K562 (cell line): ENCODE data around the gene LRGUK. TPM values are rescaled to one million over a fixed set of nuclear protein-coding genes. Genes with fewer than 3 reads are reported as not detected.
A peak's percentile ranks its signal among the peaks of the same experiment; 100 is the strongest.

Source experiments
- ATAC-seq: fragments of 200-7000 bp; cut with Tn5 transposase; 3 replicates; pipeline ENCODE4 v1.9.1; 2020; ENCODE audit warnings: moderate library complexity
- BruUV-seq: library from RNA; stranded (reverse); fragments of 400-500 nt; replicated peaks from 2 replicates; lab custom pipeline; 2021; lab: Mats Ljungman, UMichigan
- CTCF ChIA-PET: fragments of 300-600 bp; formaldehyde crosslinking; extraction: SDS; loops from one replicate; lab custom pipeline; 2021; ENCODE audit warnings: low intra/inter-chr PET ratio; lab: Yijun Ruan, JAX
- POLR2A ChIA-PET: fragments of 300-600, 350-650 bp; sonication (Branson Sonifier 250); formaldehyde crosslinking; extraction: SDS; loops from one replicate; lab custom pipeline; 2021; ENCODE audit warnings: antibody characterized with exemption, inconsistent platforms; lab: Yijun Ruan, JAX
- DNase-seq, 4 experiments: peaks; one replicate each; pipeline versions ENCODE4 v3.0.0 to v3.0.0-alpha.2; 2011 to 2018; ENCODE audit warnings: low spot score in 3 of 4, mixed read lengths in 3 of 4; ENCODE audit errors: extremely low read depth in 1 of 4
- FAIRE-seq: peaks from 2 replicates; lab custom pipeline; 2011; peaks lifted over from hg19 to GRCh38; lab: Jason Lieb, UNC
- H2AFZ ChIP-seq: 2 replicates; pipeline ENCODE4 v1.6.0; 2011; ENCODE audit warnings: low read depth, low read length, control low read depth, inconsistent platforms
- H3K27ac ChIP-seq: fragments of 200-600 bp; 3 replicates; pipeline ENCODE4 v1.8.0; 2011; ENCODE audit warnings: low read depth, mild to moderate bottlenecking, control low read depth, inconsistent platforms, low read length, moderate library complexity, mixed read lengths; ENCODE audit errors: extremely low read depth
- H3K27me3 ChIP-seq, 2 experiments: fragments of 300-600 bp in 1 of 2; 2 replicates in 1 of 2; 3 replicates in 1 of 2; pipeline versions ENCODE4 v1.6.0 to v1.8.0; 2011; ENCODE audit warnings: inconsistent platforms in 2 of 2, low read length in 2 of 2, mild to moderate bottlenecking in 1 of 2, mixed read lengths in 1 of 2, moderate library complexity in 1 of 2; ENCODE audit not compliant: control insufficient read depth in 2 of 2, insufficient read depth in 2 of 2
- H3K36me3 ChIP-seq: fragments of 300-600 bp; 3 replicates; pipeline ENCODE4 v1.8.0; 2011; ENCODE audit warnings: mild to moderate bottlenecking, low read length, inconsistent platforms; ENCODE audit not compliant: control insufficient read depth, insufficient read depth
- H3K4me1 ChIP-seq, 2 experiments: fragments of 200-600 bp in 1 of 2; replicated peaks in 1 of 2; 2 replicates in 1 of 2; 3 replicates in 1 of 2; pipeline versions ENCODE4 v1.5.1 to v1.8.0; 2011; ENCODE audit warnings: inconsistent platforms in 2 of 2, low read length in 2 of 2, mild to moderate bottlenecking in 1 of 2, mixed read lengths in 1 of 2, moderate library complexity in 1 of 2; ENCODE audit not compliant: control insufficient read depth in 2 of 2, insufficient read depth in 2 of 2
- H3K4me2 ChIP-seq: 2 replicates; pipeline ENCODE4 v1.6.1; 2011; ENCODE audit warnings: low read length, control low read depth, inconsistent platforms, mixed read lengths; ENCODE audit not compliant: insufficient read depth
- H3K4me3 ChIP-seq: fragments of 200-600 bp; sonication (generic), shearing (Covaris generic); 2 replicates; pipeline ENCODE4 v1.5.1; 2016; ENCODE audit warnings: control low read depth, inconsistent platforms
- H3K79me2 ChIP-seq: fragments of 200-600 bp; 3 replicates; pipeline ENCODE4 v1.8.0; 2011; ENCODE audit warnings: low read length, inconsistent platforms; ENCODE audit not compliant: control insufficient read depth, insufficient read depth
- H3K9ac ChIP-seq, 2 experiments: 2 replicates each; pipeline versions ENCODE4 v1.6.0 to v1.6.1; 2011; ENCODE audit warnings: low read depth in 2 of 2, low read length in 2 of 2, control low read depth in 1 of 2, inconsistent platforms in 1 of 2, mild to moderate bottlenecking in 1 of 2, mixed read lengths in 1 of 2; ENCODE audit not compliant: insufficient read depth in 1 of 2
- H3K9me1 ChIP-seq: one replicate; pipeline ENCODE4 v1.6.0; 2011; ENCODE audit warnings: inconsistent platforms, mild to moderate bottlenecking, low read length, moderate library complexity; ENCODE audit not compliant: control insufficient read depth, insufficient read depth
- H3K9me3 ChIP-seq: replicated peaks from 2 replicates; pipeline ENCODE4 v1.5.1; 2011; ENCODE audit warnings: low read depth, low read length, inconsistent platforms; ENCODE audit not compliant: control insufficient read depth, insufficient read depth
- H4K20me1 ChIP-seq: replicated peaks from 2 replicates; pipeline ENCODE4 v1.6.1; 2011; ENCODE audit warnings: low read length, inconsistent platforms, mixed read lengths; ENCODE audit not compliant: control insufficient read depth, insufficient read depth
- CBFA2T2 ChIP-seq: fragments of 450-650 bp; conservative IDR thresholded peaks from 2 replicates; pipeline ENCODE4 v1.6.1; 2017; ENCODE audit warnings: mild to moderate bottlenecking
- FOXK2 ChIP-seq, 2 experiments: fragments of 450-650 bp; IDR thresholded peaks in 1 of 2; conservative IDR thresholded peaks in 1 of 2; 2 replicates each; pipeline ENCODE4 v1.6.1; 2016; ENCODE audit warnings: low read depth in 2 of 2, mild to moderate bottlenecking in 1 of 2
- NCOR1 ChIP-seq: fragments of 450-650 bp; IDR thresholded peaks from 2 replicates; pipeline ENCODE4 v1.6.1; 2016; ENCODE audit warnings: mild to moderate bottlenecking, moderate library complexity
- NRF1 ChIP-seq, 2 experiments: fragments of 450-650 bp; IDR thresholded peaks in 1 of 2; conservative IDR thresholded peaks in 1 of 2; 2 replicates each; pipeline ENCODE4 v1.6.1; 2014; ENCODE audit warnings: mild to moderate bottlenecking in 2 of 2
- NUFIP1 ChIP-seq: fragments of 450-650 bp; IDR thresholded peaks from 2 replicates; pipeline ENCODE4 v1.6.1; 2018; ENCODE audit not compliant: partially characterized antibody
- PPARD ChIP-seq: fragments of 250-450 bp; sonication (Bioruptor Pico); IDR thresholded peaks from 2 replicates; pipeline ENCODE4 v1.8.0; 2022; ENCODE audit warnings: inconsistent platforms, mild to moderate bottlenecking, moderate library complexity
- RBM39 ChIP-seq: fragments of 200-400 bp; formaldehyde crosslinking; optimal IDR thresholded peaks from 2 replicates; pipeline ENCODE3; 2018; ENCODE audit warnings: low read depth, low read length
- SFPQ ChIP-seq: fragments of 200-400 bp; formaldehyde crosslinking; IDR thresholded peaks from 2 replicates; pipeline ENCODE4 v1.6.1; 2017; ENCODE audit warnings: mild to moderate bottlenecking, low read depth, low read length, moderate library complexity
- SIN3B ChIP-seq: fragments of 450-650 bp; IDR thresholded peaks from 2 replicates; pipeline ENCODE4 v1.6.1; 2017; ENCODE audit warnings: low read depth, mild to moderate bottlenecking, moderate library complexity
- TAF9B ChIP-seq: fragments of 450-650 bp; IDR thresholded peaks from 2 replicates; pipeline ENCODE4 v1.6.1; 2018; ENCODE audit warnings: mild to moderate bottlenecking; ENCODE audit not compliant: partially characterized antibody
- ZNF121 ChIP-seq: sonication (generic); formaldehyde crosslinking; conservative IDR thresholded peaks from 2 replicates; pipeline ENCODE4 v1.8.0; 2022; ENCODE audit warnings: missing genetic modification reagents
- ZNF311 ChIP-seq: fragments of 250-450 bp; sonication (Bioruptor Pico); IDR thresholded peaks from 2 replicates; pipeline ENCODE4 v1.4.0; 2020; ENCODE audit warnings: mild to moderate bottlenecking, moderate library complexity
- WGBS: fragments of 100-300 bp; shearing (Covaris generic); methylation state at CpG from one replicate; pipeline ENCODE4 v1.1.6; 2016; ENCODE audit warnings: low coverage, mixed read lengths; ENCODE audit not compliant: insufficient coverage; ENCODE audit errors: missing lambda C conversion rate; 5-methylcytosine and 5-hydroxymethylcytosine counted together
- in situ Hi-C: fragments of 300-500 bp; cut with MboI; formaldehyde crosslinking; loops from 4 replicates; pipeline ENCODE4 v1.15.0; 2018; ENCODE audit warnings: inconsistent platforms, mixed read lengths
- intact Hi-C: fragments of 100-400 bp; cut with micrococcal nuclease; formaldehyde crosslinking; loops from 2 replicates; pipeline ENCODE4 v1.14.2; 2022
- polyA plus RNA-seq, 8 experiments: library from polyadenylated mRNA; depleted of rRNA in 4 of 8; stranded (reverse) in 5 of 8; unstranded in 3 of 8; fragments of >200 nt; fragmentation: Nextera tagmentation in 2 of 8; fragmentation: Illumina TruSeq in 1 of 8; extraction: Ambion mirVana in 2 of 8; extraction: Trizol in 1 of 8; gene quantifications; 2 replicates each; pipeline versions ENCODE4 v1.2.1 to v1.2.3, GENCODE V29; 2011 to 2014; ENCODE audit warnings: inconsistent platforms in 1 of 8, missing spikeins in 1 of 8
- total RNA-seq, 7 experiments: library from RNA; depleted of rRNA in 6 of 7; stranded (reverse); fragments of >200 nt in 6 of 7; fragmentation: Illumina TruSeq in 2 of 7; extraction: Trizol in 2 of 7; gene quantifications; 2 replicates each; pipeline versions ENCODE4 v1.2.1 to v1.2.3, GENCODE V29; 2011 to 2021; ENCODE audit warnings: low replicate concordance in 1 of 7
- TF ChIP-seq, protein P1 (sequence below): fragments of 450-650 bp; formaldehyde crosslinking; IDR thresholded peaks from 2 replicates; pipeline ENCODE4 v1.4.0; 2020; ENCODE audit warnings: mild to moderate bottlenecking, mixed read lengths

The LRGUK gene
- total and polyA plus RNA-seq, 9 of the 15 experiments (the other 6 are each of a cell fraction or from before 2014, with no cell fraction given) = 0.04 to 0.33 (median 0.18) TPM

DNA sequence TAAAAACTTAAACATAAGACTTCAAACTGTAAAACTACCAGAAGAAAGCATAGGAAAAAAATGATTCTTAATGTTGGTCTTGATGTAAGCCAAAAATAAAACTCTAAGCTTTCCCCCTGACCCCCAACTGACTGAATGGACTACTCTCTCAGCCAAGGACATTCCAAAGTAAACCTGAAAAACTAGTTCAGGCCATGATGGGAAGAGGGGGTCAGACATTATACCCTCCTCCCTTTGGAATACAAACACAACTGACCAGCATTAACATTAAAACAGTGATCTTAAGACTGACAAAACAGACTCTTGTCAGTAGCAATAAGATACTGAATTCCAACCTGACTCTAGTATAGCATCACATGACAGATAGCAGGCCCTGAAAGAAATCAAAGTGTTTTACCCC, 13.5 kb upstream of the LRGUK start:
- no peaks in the 10 kb centered on the region for H3K9me3 ChIP-seq
- in situ Hi-C loops = no loop called here
- DNase-seq (no peak), ATAC-seq (no peak), FAIRE-seq (no peak)
- POLR2A ChIA-PET = interaction anchor here (0.6 kb wide), 1 partner anchor 24 kb away, joined by 3 read pairs; no protein-coding TSS in a partner anchor
- H3K27me3 ChIP-seq = peaks cover 0 to 4% of the 10 kb centered on the region in 2 experiments; a peak in 1 of 5 replicates
- H3K4me2 ChIP-seq = no peak overlapping the region
- no peak overlapping the region for H3K27ac ChIP-seq
- CTCF ChIA-PET = interaction anchor here (0.6 kb wide), 1 partner anchor 1491 kb away, joined by 3 read pairs; no protein-coding TSS in a partner anchor
- H3K79me2 ChIP-seq = no peaks in the 10 kb centered on the region
- no TSS peak for BruUV-seq
- H3K4me3 ChIP-seq = no peak overlapping the region
- H4K20me1 ChIP-seq = no peaks in the 10 kb centered on the region
- no peaks in the 10 kb centered on the region for H3K9me1 ChIP-seq
- H3K36me3 ChIP-seq = no peaks in the 10 kb centered on the region
- TF ChIP-seq, protein P1, sequence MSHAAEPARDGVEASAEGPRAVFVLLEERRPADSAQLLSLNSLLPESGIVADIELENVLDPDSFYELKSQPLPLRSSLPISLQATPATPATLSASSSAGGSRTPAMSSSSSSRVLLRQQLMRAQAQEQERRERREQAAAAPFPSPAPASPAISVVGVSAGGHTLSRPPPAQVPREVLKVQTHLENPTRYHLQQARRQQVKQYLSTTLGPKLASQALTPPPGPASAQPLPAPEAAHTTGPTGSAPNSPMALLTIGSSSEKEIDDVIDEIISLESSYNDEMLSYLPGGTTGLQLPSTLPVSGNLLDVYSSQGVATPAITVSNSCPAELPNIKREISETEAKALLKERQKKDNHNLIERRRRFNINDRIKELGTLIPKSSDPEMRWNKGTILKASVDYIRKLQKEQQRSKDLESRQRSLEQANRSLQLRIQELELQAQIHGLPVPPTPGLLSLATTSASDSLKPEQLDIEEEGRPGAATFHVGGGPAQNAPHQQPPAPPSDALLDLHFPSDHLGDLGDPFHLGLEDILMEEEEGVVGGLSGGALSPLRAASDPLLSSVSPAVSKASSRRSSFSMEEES (CRISPR knock-in tag) = 0 out of 2 replicates have a peak, but pooled peaks have one; percentile 2
- TF ChIP-seq NRF1 (conservative IDR thresholded peaks at IDR 0.05 in 1 of 2, IDR thresholded peaks at IDR 0.05 in 1 of 2) = no peak
- H2AFZ ChIP-seq = no peak overlapping the region
- intact Hi-C loops = no loop called here
- no peaks in the 10 kb centered on the region for H3K4me1 ChIP-seq
- no peak overlapping the region for H3K9ac ChIP-seq

DNA sequence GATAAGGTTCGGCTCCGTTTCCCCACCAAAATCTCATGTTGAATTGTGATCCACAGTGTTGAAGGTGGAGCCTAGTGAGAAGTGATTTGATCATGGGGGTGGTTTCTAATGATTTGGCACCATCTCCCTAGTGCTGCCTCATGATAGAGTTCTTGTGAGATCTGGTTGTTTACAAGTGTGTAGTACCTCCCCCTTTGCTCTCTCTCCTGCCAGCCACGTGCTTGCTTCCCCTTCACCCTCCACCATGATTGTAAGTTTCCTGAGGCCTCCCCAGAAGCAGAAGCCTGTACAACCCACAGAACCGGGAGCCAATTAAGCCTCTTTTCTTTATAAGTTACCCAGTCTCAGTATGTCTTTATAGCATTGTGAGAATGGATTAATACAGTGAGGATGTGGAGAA, 12.1 kb upstream of the LRGUK start:
- no peak overlapping the region for H3K4me3 ChIP-seq
- H3K4me1 ChIP-seq = no peaks in the 10 kb centered on the region
- no peaks in the 10 kb centered on the region for H3K79me2 ChIP-seq
- intact Hi-C loops = no loop called here
- BruUV-seq = no TSS peak
- no peaks in the 10 kb centered on the region for H3K9me3 ChIP-seq
- no peaks in the 10 kb centered on the region for H4K20me1 ChIP-seq
- 4% methylated on average over 4 of the region's 4 CpGs for WGBS
- H3K9me1 ChIP-seq = no peaks in the 10 kb centered on the region
- ATAC-seq = no peak; the same call in 2 of the 3 replicates
- peak overlapping the region; percentile 25; the same call in 1 of the 2 replicates for H2AFZ ChIP-seq
- peaks cover 0 to 4% of the 10 kb centered on the region in 2 experiments; a peak in 1 of 5 replicates for H3K27me3 ChIP-seq
- no peak overlapping the region for H3K4me2 ChIP-seq
- no peak for FAIRE-seq
- in situ Hi-C loops = no loop called here
- DNase-seq = peak in 1 of 4 experiments; percentile 26
- H3K27ac ChIP-seq = no peak overlapping the region
- H3K36me3 ChIP-seq = no peaks in the 10 kb centered on the region
- no peak overlapping the region for H3K9ac ChIP-seq
- CTCF ChIA-PET = no interaction called here
- POLR2A ChIA-PET = interaction anchor here (0.7 kb wide), 1 partner anchor 13 kb away, joined by 3 read pairs; no protein-coding TSS in a partner anchor
- TF ChIP-seq PPARD (no peak), CBFA2T2 (0 out of 2 replicates have a peak, but pooled peaks have one; percentile 10), NCOR1 (no peak), ZNF311 (CRISPR knock-in tag) (no peak), NUFIP1 (no peak), RBM39 (no peak), FOXK2 (conservative IDR thresholded peaks at IDR 0.05 in 1 of 2, IDR thresholded peaks at IDR 0.05 in 1 of 2; ENCODE audit: low read depth in 2 of 2) (no peak; a peak in 1 of 4 replicates), SFPQ (no peak), ZNF121 (CRISPR knock-in tag) (no peak), SIN3B (no peak), TAF9B (no peak)
